SK-N-SH (cell line): ENCODE measurements around the gene GJB3. TPM values are rescaled to one million over a fixed set of nuclear protein-coding genes. Genes with fewer than 3 reads are reported as not detected.

Source experiments
- CTCF ChIA-PET: fragments of 300-600, 350-600 bp; formaldehyde crosslinking; extraction: SDS; loops from one replicate; lab custom pipeline; 2021; lab: Yijun Ruan, JAX
- POLR2A ChIA-PET: fragments of 350-600 bp; sonication (Branson Sonifier 250); formaldehyde crosslinking; extraction: SDS; loops from one replicate; lab custom pipeline; 2020; ENCODE audit warnings: antibody characterized with exemption, inconsistent platforms; lab: Yijun Ruan, JAX
- DNase-seq: peaks from one replicate; pipeline ENCODE4 v3.0.0; 2012
- H2AFZ ChIP-seq: fragments of 200-600 bp; sonication (generic); 2 replicates; pipeline ENCODE4 v1.8.1; 2016; ENCODE audit warnings: antibody characterized with exemption, mild to moderate bottlenecking, low read depth
- H3F3A ChIP-seq: fragments of 200-600 bp; sonication (generic); replicated peaks from 2 replicates; pipeline ENCODE3; 2016; ENCODE audit warnings: antibody characterized with exemption, mild to moderate bottlenecking; ENCODE audit not compliant: insufficient read depth
- H3K27ac ChIP-seq, 2 experiments: fragments of 200-500 bp in 1 of 2; fragments of 200-600 bp in 1 of 2; sonication (Bioruptor generic) in 1 of 2; sonication (generic), shearing (Covaris generic) in 1 of 2; 2 replicates each; pipeline versions ENCODE4 v1.5.1 to v1.6.1; 2014 to 2016; ENCODE audit warnings: low read depth in 2 of 2, inconsistent platforms in 1 of 2, low read length in 1 of 2, mild to moderate bottlenecking in 1 of 2, mixed read lengths in 1 of 2
- H3K27me3 ChIP-seq: fragments of 200-600 bp; sonication (generic), shearing (Covaris generic); 2 replicates; pipeline ENCODE4 v1.6.1; 2016; ENCODE audit warnings: mixed run types; ENCODE audit not compliant: insufficient read depth
- H3K36me3 ChIP-seq, 2 experiments: fragments of 200-500 bp in 1 of 2; fragments of 200-600 bp in 1 of 2; sonication (Bioruptor generic) in 1 of 2; sonication (generic) in 1 of 2; replicated peaks in 1 of 2; 2 replicates each; pipeline versions ENCODE3 to v1.5.1; 2014 to 2016; ENCODE audit warnings: low read length in 1 of 2, mild to moderate bottlenecking in 1 of 2; ENCODE audit not compliant: insufficient read depth in 2 of 2, control insufficient read depth in 1 of 2
- H3K4me1 ChIP-seq, 2 experiments: fragments of 200-500 bp in 1 of 2; fragments of 200-600 bp in 1 of 2; sonication (Bioruptor generic) in 1 of 2; sonication (generic), shearing (Covaris generic) in 1 of 2; 2 replicates each; pipeline versions ENCODE4 v1.5.1 to v1.6.1; 2014 to 2016; ENCODE audit warnings: low read depth in 1 of 2, low read length in 1 of 2, mixed run types in 1 of 2; ENCODE audit not compliant: insufficient read depth in 2 of 2, control insufficient read depth in 1 of 2
- H3K4me2 ChIP-seq: fragments of 200-600 bp; sonication (generic), shearing (Covaris generic); 2 replicates; pipeline ENCODE4 v1.6.1; 2017; ENCODE audit warnings: mixed run types
- H3K4me3 ChIP-seq, 2 experiments: fragments of 200-500 bp in 1 of 2; fragments of 200-600 bp in 1 of 2; sonication (Bioruptor generic) in 1 of 2; sonication (generic), shearing (Covaris generic) in 1 of 2; 2 replicates each; pipeline versions ENCODE4 v1.5.1 to v1.8.1; 2014 to 2016; ENCODE audit warnings: low read depth in 2 of 2, inconsistent platforms in 1 of 2, low read length in 1 of 2, mild to moderate bottlenecking in 1 of 2, mixed read lengths in 1 of 2, moderate library complexity in 1 of 2
- H3K79me2 ChIP-seq: fragments of 200-600 bp; sonication (generic); 2 replicates; pipeline ENCODE4 v1.8.1; 2017; ENCODE audit warnings: mild to moderate bottlenecking; ENCODE audit not compliant: insufficient read depth
- H3K9ac ChIP-seq: fragments of 200-600 bp; sonication (generic); 2 replicates; pipeline ENCODE4 v1.6.1; 2017; ENCODE audit warnings: mixed run types
- H3K9me2 ChIP-seq: fragments of 200-600 bp; sonication (generic); 2 replicates; pipeline ENCODE4 v1.6.1; 2017; ENCODE audit warnings: mixed run types
- H3K9me3 ChIP-seq: fragments of 200-600 bp; sonication (generic); 2 replicates; pipeline ENCODE4 v1.6.1; 2017; ENCODE audit warnings: mixed run types, mild to moderate bottlenecking, moderate library complexity
- H4K20me1 ChIP-seq: fragments of 200-600 bp; sonication (generic); 2 replicates; pipeline ENCODE4 v1.6.1; 2017; ENCODE audit warnings: mild to moderate bottlenecking, mixed run types; ENCODE audit not compliant: insufficient read depth
- CHD2 ChIP-seq: fragments of 150-350 bp; IDR thresholded peaks from 2 replicates; pipeline ENCODE4 v1.6.1; 2018; ENCODE audit warnings: low read length; ENCODE audit not compliant: partially characterized antibody
- IRF3 ChIP-seq: fragments of 150-350 bp; IDR thresholded peaks from 2 replicates; pipeline ENCODE4 v1.6.1; 2016; ENCODE audit warnings: mild to moderate bottlenecking, low read depth, low read length
- PBX3 ChIP-seq: IDR thresholded peaks from 2 replicates; pipeline ENCODE4; 2012
- RAD21 ChIP-seq: IDR thresholded peaks from 2 replicates; pipeline ENCODE4 v1.6.1; 2012; ENCODE audit warnings: mild to moderate bottlenecking, low read length
- RCOR1 ChIP-seq: fragments of 150-350 bp; IDR thresholded peaks from 2 replicates; pipeline ENCODE4 v1.6.1; 2017; ENCODE audit warnings: antibody characterized with exemption, low read length
- RFX5 ChIP-seq: IDR thresholded peaks from 2 replicates; pipeline ENCODE4 v1.6.1; 2012; ENCODE audit warnings: mild to moderate bottlenecking, improper control_type of control experiment, low read length
- SIN3A ChIP-seq: IDR thresholded peaks from 2 replicates; pipeline ENCODE4 v1.6.1; 2012; ENCODE audit warnings: low read depth, mild to moderate bottlenecking, low read length, moderate library complexity, borderline replicate concordance
- SMC3 ChIP-seq: IDR thresholded peaks from 2 replicates; pipeline ENCODE4 v1.6.1; 2012; ENCODE audit warnings: low read depth, low read length, improper control_type of control experiment
- TEAD4 ChIP-seq: IDR thresholded peaks from 2 replicates; pipeline ENCODE4 v1.4.0; 2012; ENCODE audit warnings: mild to moderate bottlenecking, borderline replicate concordance; ENCODE audit not compliant: insufficient read depth
- USF1 ChIP-seq: IDR thresholded peaks from 2 replicates; pipeline ENCODE4 v1.4.0; 2012; ENCODE audit warnings: low read depth, borderline replicate concordance
- USF2 ChIP-seq: fragments of 150-350 bp; IDR thresholded peaks from 2 replicates; pipeline ENCODE4 v1.6.1; 2017; ENCODE audit warnings: antibody characterized with exemption, low read length, low read depth, borderline replicate concordance
- WGBS: methylation state at CpG from one replicate; pipeline ENCODE4 v1.1.6; 2017; ENCODE audit warnings: low lambda C conversion rate; 5-methylcytosine and 5-hydroxymethylcytosine counted together
- polyA plus RNA-seq, 3 experiments: library from polyadenylated mRNA; depleted of rRNA; stranded (reverse); fragments of >200 nt; gene quantifications; 2 replicates each; pipeline ENCODE4 v1.2.3, GENCODE V29; 2012

GJB3 gene
- polyA plus RNA-seq, 1 of the 3 experiments (the other 2 are of a cell fraction) = not detected

- CTCF ChIA-PET = interaction anchor here (0.9 to 1.2 kb wide), 3 partner anchors 75 to 622 kb away, joined by 3 to 7 read pairs (median 5); partner anchors contain the start of gene SMIM12
- no peak for DNase-seq
- WGBS = 73% methylated on average over 24 of the region's 28 CpGs
These were observed 3.8 kb downstream of the GJB3 start for GRCh38 chr1:34784751-34785221.

More at GRCh38 chr1:34784751-34785221, 3.8 kb downstream of the GJB3 start:
- POLR2A ChIA-PET = no interaction called here
- Histone ChIP-seq H2AFZ (no peak overlapping the region), H3K27ac (no peak overlapping the region), H3K36me3 (no peaks in the 10 kb centered on the region), H3K9ac (no peak overlapping the region), H3F3A (no peaks in the 10 kb centered on the region), H3K9me3 (no peaks in the 10 kb centered on the region), H3K79me2 (no peaks in the 10 kb centered on the region), H4K20me1 (no peaks in the 10 kb centered on the region), H3K4me1 (peaks cover 0 to 6% of the 10 kb centered on the region in 2 experiments; a peak in 1 of 4 replicates), H3K4me2 (no peak overlapping the region), H3K27me3 (peaks cover 29% of the 10 kb centered on the region), H3K9me2 (no peaks in the 10 kb centered on the region), H3K4me3 (no peak overlapping the region)
- TF ChIP-seq USF1 (no peak), RCOR1 (no peak), SMC3 (no peak), CHD2 (no peak), SIN3A (no peak), RAD21 (no peak), PBX3 (no peak), IRF3 (no peak), RFX5 (no peak), USF2 (no peak), TEAD4 (no peak)
